ENCODE measurements around the gene RSPH4A.

- no peak for TF ChIP-seq CTCF (IDR thresholded peaks at IDR 0.05)
- no peak for TF ChIP-seq POLR2AphosphoS5 (IDR thresholded peaks at IDR 0.05)
- no peak for TF ChIP-seq EP300 (IDR thresholded peaks at IDR 0.05)
These were observed 17.4 kb downstream of the RSPH4A start for GRCh38 chr6:116633685-116634084.

All from upper lobe of left lung (tissue), 4 donors.